ENCODE results near the gene GOLGA6C.
"Not testable (repeated sequence)": the region's sequence is repeated elsewhere in the genome, so short reads cannot be mapped to it uniquely, and the experiment has no call there.

GOLGA6C gene

GRCh38 chr15:75258034-75258433, at the start of gene GOLGA6C:
TSS of gene GOLGA6C (plus strand) at chr15:75258334. CDS start at chr15:75258599, 265 bp downstream.
- not testable (repeated sequence) for DNase-seq

- DNase-seq = no peak
These were observed 49.4 kb upstream of the GOLGA6C start for GRCh38 chr15:75208501-75209288.

GRCh38 chr15:75209289-75209676, 48.9 kb upstream of the GOLGA6C start:
- no peak for DNase-seq

GRCh38 chr15:75210811-75211230, 47.3 kb upstream of the GOLGA6C start:
- DNase-seq = no peak

- DNase-seq = no peak
These were observed 46.5 kb upstream of the GOLGA6C start for GRCh38 chr15:75211436-75212199.

- no peak for DNase-seq
These were observed 45.8 kb upstream of the GOLGA6C start for GRCh38 chr15:75212200-75212858.

- no peak for DNase-seq
These were observed 44.8 kb upstream of the GOLGA6C start for GRCh38 chr15:75213212-75213767.

GRCh38 chr15:75213768-75214221, 44.3 kb upstream of the GOLGA6C start:
- no peak for DNase-seq

- DNase-seq = no peak
These were observed 43.6 kb upstream of the GOLGA6C start for GRCh38 chr15:75214293-75215096.

- no peak for DNase-seq
These were observed 42.8 kb upstream of the GOLGA6C start for GRCh38 chr15:75215107-75216004.

- DNase-seq = no peak
These were observed 41.1 kb upstream of the GOLGA6C start for GRCh38 chr15:75217012-75217411.

- DNase-seq = not testable (repeated sequence)
These were observed 40.6 kb upstream of the GOLGA6C start for GRCh38 chr15:75217574-75217973.

GRCh38 chr15:75219507-75219929, 38.6 kb upstream of the GOLGA6C start:
- not testable (repeated sequence) for DNase-seq

GRCh38 chr15:75223688-75224087, 34.4 kb upstream of the GOLGA6C start:
- DNase-seq = no peak

GRCh38 chr15:75224281-75224680, 33.9 kb upstream of the GOLGA6C start:
- no peak for DNase-seq

GRCh38 chr15:75225102-75225836, 32.9 kb upstream of the GOLGA6C start:
- DNase-seq = not testable (repeated sequence)

- DNase-seq = no peak
These were observed 32.0 kb upstream of the GOLGA6C start for GRCh38 chr15:75225951-75226732.

- DNase-seq = not testable (repeated sequence)
These were observed 31.0 kb upstream of the GOLGA6C start for GRCh38 chr15:75227112-75227511.

GRCh38 chr15:75227663-75228280, 30.4 kb upstream of the GOLGA6C start:
- no peak for DNase-seq
